Prostate gland (tissue), 2 donors: ENCODE measurements around the gene KSR2.

ENCODE experiments used
- POLR2A ChIP-seq: fragments of 450-650 bp; IDR thresholded peaks from one replicate; pipeline ENCODE4 v1.6.1; 2016; ENCODE audit warnings: antibody characterized with exemption, mild to moderate bottlenecking
- TF ChIP-seq, protein P1 (sequence below), 4 experiments: fragments of 200-600 bp in 2 of 4; fragments of 450-650 bp in 2 of 4; sonication (generic) in 2 of 4; IDR thresholded peaks; 1 replicate in 3 of 4; 2 replicates in 1 of 4; pipeline ENCODE4 v1.5.1; 2016 to 2019; ENCODE audit warnings: antibody characterized with exemption in 4 of 4, mild to moderate bottlenecking in 2 of 4, moderate library complexity in 2 of 4

DNA sequence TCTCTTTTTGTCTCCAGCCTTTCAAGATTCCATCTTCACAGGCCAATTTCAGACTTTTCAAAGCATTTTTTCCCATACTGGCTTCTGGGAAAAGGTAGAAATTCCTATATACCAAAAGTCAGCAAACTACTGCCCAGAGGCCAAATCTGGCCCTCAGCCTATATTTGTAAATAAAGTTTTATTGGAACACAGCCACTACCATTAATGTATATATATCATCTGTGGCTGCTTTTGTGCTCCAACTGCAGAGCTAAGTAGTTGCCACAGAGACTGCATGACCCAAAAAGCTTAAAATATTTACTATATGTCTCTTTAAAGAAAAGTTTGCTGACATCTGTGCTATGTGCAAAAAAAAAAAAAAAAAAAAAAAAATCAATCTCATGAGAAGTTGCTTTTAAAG is 76.3 kb downstream of the KSR2 start:
- TF ChIP-seq, protein P1, sequence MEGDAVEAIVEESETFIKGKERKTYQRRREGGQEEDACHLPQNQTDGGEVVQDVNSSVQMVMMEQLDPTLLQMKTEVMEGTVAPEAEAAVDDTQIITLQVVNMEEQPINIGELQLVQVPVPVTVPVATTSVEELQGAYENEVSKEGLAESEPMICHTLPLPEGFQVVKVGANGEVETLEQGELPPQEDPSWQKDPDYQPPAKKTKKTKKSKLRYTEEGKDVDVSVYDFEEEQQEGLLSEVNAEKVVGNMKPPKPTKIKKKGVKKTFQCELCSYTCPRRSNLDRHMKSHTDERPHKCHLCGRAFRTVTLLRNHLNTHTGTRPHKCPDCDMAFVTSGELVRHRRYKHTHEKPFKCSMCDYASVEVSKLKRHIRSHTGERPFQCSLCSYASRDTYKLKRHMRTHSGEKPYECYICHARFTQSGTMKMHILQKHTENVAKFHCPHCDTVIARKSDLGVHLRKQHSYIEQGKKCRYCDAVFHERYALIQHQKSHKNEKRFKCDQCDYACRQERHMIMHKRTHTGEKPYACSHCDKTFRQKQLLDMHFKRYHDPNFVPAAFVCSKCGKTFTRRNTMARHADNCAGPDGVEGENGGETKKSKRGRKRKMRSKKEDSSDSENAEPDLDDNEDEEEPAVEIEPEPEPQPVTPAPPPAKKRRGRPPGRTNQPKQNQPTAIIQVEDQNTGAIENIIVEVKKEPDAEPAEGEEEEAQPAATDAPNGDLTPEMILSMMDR (IDR thresholded peaks at IDR 0.05), result no peak
- TF ChIP-seq POLR2A, result no peak
